IPS DF 4.7 (cell line): Measurements from ENCODE around the gene GKAP1.
"Not testable (repeated sequence)": the region's sequence is repeated elsewhere in the genome, so short reads cannot be mapped to it uniquely, and the experiment has no call there.

Experiments used
- DNase-seq: peaks from one replicate; pipeline ENCODE4 v3.0.0-alpha.2; 2013; ENCODE audit warnings: low spot score; ENCODE audit errors: extremely low read depth

GKAP1 gene

GRCh38 chr9:83817356-83818278 is at the start of gene GKAP1:
Gene GKAP1, minus strand, starts transcription at chr9:83817769. Its CDS starts 11,252 bp downstream, at chr9:83806517.
- DNase-seq: not testable (repeated sequence)

GRCh38 chr9:83849895-83850294 is 32.3 kb upstream of the GKAP1 start:
- DNase-seq: not testable (repeated sequence)

- DNase-seq: not testable (repeated sequence)
These were observed 19.6 kb upstream of the GKAP1 start for GRCh38 chr9:83837070-83837643.

- DNase-seq: not testable (repeated sequence)
These were observed 13.0 kb upstream of the GKAP1 start for GRCh38 chr9:83830426-83831071.

- not testable (repeated sequence) for DNase-seq
These were observed 7.5 kb upstream of the GKAP1 start for GRCh38 chr9:83824986-83825623.

- DNase-seq: not testable (repeated sequence)
These were observed 586 bp downstream of the GKAP1 start for GRCh38 chr9:83817011-83817355.

GRCh38 chr9:83815120-83815519 is 2.4 kb downstream of the GKAP1 start:
- DNase-seq: not testable (repeated sequence)

- DNase-seq: not testable (repeated sequence)
These were observed 8.4 kb downstream of the GKAP1 start for GRCh38 chr9:83809213-83809612.

GRCh38 chr9:83804454-83804853 is 13.1 kb downstream of the GKAP1 start:
- not testable (repeated sequence) for DNase-seq

- DNase-seq: not testable (repeated sequence)
These were observed 13.6 kb downstream of the GKAP1 start for GRCh38 chr9:83803941-83804340.

- no peak for DNase-seq
These were observed 17.1 kb downstream of the GKAP1 start for GRCh38 chr9:83800236-83801033.

GRCh38 chr9:83794051-83794450 is 23.5 kb downstream of the GKAP1 start:
- no peak for DNase-seq

- DNase-seq: no peak
These were observed 24.8 kb downstream of the GKAP1 start for GRCh38 chr9:83792746-83793145.

- no peak for DNase-seq
These were observed 39.4 kb downstream of the GKAP1 start for GRCh38 chr9:83778164-83778563.

GRCh38 chr9:83775932-83776331 is 41.6 kb downstream of the GKAP1 start:
- no peak for DNase-seq

GRCh38 chr9:83772860-83773259 is 44.7 kb downstream of the GKAP1 start:
- no peak for DNase-seq

- no peak for DNase-seq
These were observed 52.2 kb downstream of the GKAP1 start for GRCh38 chr9:83765376-83765775.

- DNase-seq: no peak
These were observed 63.1 kb downstream of the GKAP1 start for GRCh38 chr9:83754383-83754977.

- no peak for DNase-seq
These were observed 67.9 kb downstream of the GKAP1 start for GRCh38 chr9:83749706-83750105.

- no peak for DNase-seq
These were observed 73.4 kb downstream of the GKAP1 start for GRCh38 chr9:83744206-83744605.
